Mesenchymal stem cell (in vitro differentiated cells and primary cell): Measurements from ENCODE around the gene MAP3K14.
A peak's percentile ranks its signal among the peaks of the same experiment; 100 is the strongest.

Experiments
- DNase-seq: peaks from one replicate; pipeline ENCODE4 v3.0.0-alpha.2; 2013
- H2AFZ ChIP-seq: one replicate; pipeline ENCODE4 v1.6.1; 2013; ENCODE audit warnings: low read depth, mild to moderate bottlenecking, control low read depth, inconsistent platforms, low read length, moderate library complexity
- H2AK5ac ChIP-seq: 2 replicates; pipeline ENCODE4 v1.6.1; 2013; ENCODE audit warnings: low read length, moderate library complexity, mild to moderate bottlenecking, inconsistent platforms; ENCODE audit not compliant: severe bottlenecking
- H2BK120ac ChIP-seq: one replicate; pipeline ENCODE4 v1.6.1; 2013; ENCODE audit warnings: low read depth, mild to moderate bottlenecking, inconsistent platforms, low read length, moderate library complexity
- H2BK12ac ChIP-seq, 2 experiments: one replicate each; pipeline ENCODE4 v1.6.1; 2013; ENCODE audit warnings: inconsistent platforms in 2 of 2, low read length in 2 of 2, mild to moderate bottlenecking in 2 of 2, moderate library complexity in 2 of 2, control low read depth in 1 of 2
- H2BK15ac ChIP-seq: one replicate; pipeline ENCODE4 v1.6.1; 2013; ENCODE audit warnings: mild to moderate bottlenecking, low read depth, inconsistent platforms; ENCODE audit not compliant: poor library complexity, severe bottlenecking
- H2BK5ac ChIP-seq: 2 replicates; pipeline ENCODE4 v1.6.1; 2013; ENCODE audit warnings: low read depth, mild to moderate bottlenecking, low read length, control low read depth, inconsistent platforms; ENCODE audit not compliant: poor library complexity, severe bottlenecking
- H3K14ac ChIP-seq, 2 experiments: one replicate each; pipeline ENCODE4 v1.6.1; 2013; ENCODE audit warnings: inconsistent platforms in 2 of 2, low read length in 2 of 2, control low read depth in 1 of 2, mild to moderate bottlenecking in 1 of 2, moderate library complexity in 1 of 2
- H3K18ac ChIP-seq, 2 experiments: one replicate each; pipeline ENCODE4 v1.6.1; 2013; ENCODE audit warnings: inconsistent platforms in 2 of 2, low read length in 2 of 2, control low read depth in 1 of 2, low read depth in 1 of 2, mild to moderate bottlenecking in 1 of 2
- H3K23ac ChIP-seq, 2 experiments: one replicate each; pipeline ENCODE4 v1.6.1; 2013; ENCODE audit warnings: inconsistent platforms in 2 of 2, low read length in 2 of 2, mild to moderate bottlenecking in 2 of 2, moderate library complexity in 2 of 2, control low read depth in 1 of 2
- H3K27ac ChIP-seq: 2 replicates; pipeline ENCODE4 v1.5.1; 2013; ENCODE audit warnings: mild to moderate bottlenecking, moderate library complexity, low read length, control low read depth, inconsistent platforms; ENCODE audit not compliant: poor library complexity, severe bottlenecking
- H3K27me3 ChIP-seq, 2 experiments: 2 replicates each; pipeline versions ENCODE4 v1.6.1 to v1.7.0; 2013; ENCODE audit warnings: low read length in 2 of 2, mild to moderate bottlenecking in 2 of 2, moderate library complexity in 2 of 2, control low read depth in 1 of 2, inconsistent platforms in 1 of 2; ENCODE audit not compliant: control insufficient read depth in 1 of 2, insufficient read depth in 1 of 2
- H3K36me3 ChIP-seq, 2 experiments: 2 replicates each; pipeline versions ENCODE4 v1.6.1 to v1.7.0; 2013; ENCODE audit warnings: low read length in 2 of 2, control low read depth in 1 of 2, inconsistent platforms in 1 of 2, low read depth in 1 of 2, mild to moderate bottlenecking in 1 of 2; ENCODE audit not compliant: insufficient read depth in 2 of 2, control insufficient read depth in 1 of 2
- H3K4ac ChIP-seq, 2 experiments: one replicate each; pipeline ENCODE4 v1.6.1; 2013; ENCODE audit warnings: inconsistent platforms in 2 of 2, low read length in 2 of 2, mild to moderate bottlenecking in 2 of 2, moderate library complexity in 2 of 2, control low read depth in 1 of 2, low read depth in 1 of 2
- H3K4me1 ChIP-seq: 2 replicates; pipeline ENCODE4 v1.6.1; 2013; ENCODE audit warnings: low read depth, low read length, control low read depth; ENCODE audit not compliant: control insufficient read depth, insufficient read depth
- H3K4me2 ChIP-seq: 2 replicates; pipeline ENCODE4 v1.6.1; 2013; ENCODE audit warnings: low read length, mild to moderate bottlenecking, inconsistent platforms; ENCODE audit not compliant: poor library complexity, severe bottlenecking
- H3K4me3 ChIP-seq, 2 experiments: 2 replicates each; pipeline versions ENCODE4 v1.5.1 to v1.7.0; 2013; ENCODE audit warnings: low read length in 2 of 2, mild to moderate bottlenecking in 2 of 2, control low read depth in 1 of 2, low read depth in 1 of 2; ENCODE audit not compliant: insufficient read depth in 1 of 2
- H3K79me1 ChIP-seq: replicated peaks from 2 replicates; pipeline ENCODE4 v1.6.1; 2013; ENCODE audit warnings: mild to moderate bottlenecking, control low read depth, low read length, inconsistent platforms; ENCODE audit not compliant: poor library complexity, severe bottlenecking
- H3K9ac ChIP-seq: 2 replicates; pipeline ENCODE4 v1.7.0; 2013; ENCODE audit warnings: mild to moderate bottlenecking, low read length, moderate library complexity
- H3K9me3 ChIP-seq: 2 replicates; pipeline ENCODE4 v1.7.0; 2013; ENCODE audit warnings: mild to moderate bottlenecking, low read length; ENCODE audit not compliant: control insufficient read depth
- H4K8ac ChIP-seq: one replicate; pipeline ENCODE4 v1.6.1; 2013; ENCODE audit warnings: inconsistent platforms, mild to moderate bottlenecking, low read length, moderate library complexity
- H4K91ac ChIP-seq: one replicate; pipeline ENCODE4 v1.6.1; 2013; ENCODE audit warnings: mild to moderate bottlenecking, low read length, inconsistent platforms
- WGBS: methylation state at CpG from one replicate; pipeline ENCODE4 v1.1.7; 2013; ENCODE audit warnings: mixed read lengths; 5-methylcytosine and 5-hydroxymethylcytosine counted together

Gene MAP3K14

DNA sequence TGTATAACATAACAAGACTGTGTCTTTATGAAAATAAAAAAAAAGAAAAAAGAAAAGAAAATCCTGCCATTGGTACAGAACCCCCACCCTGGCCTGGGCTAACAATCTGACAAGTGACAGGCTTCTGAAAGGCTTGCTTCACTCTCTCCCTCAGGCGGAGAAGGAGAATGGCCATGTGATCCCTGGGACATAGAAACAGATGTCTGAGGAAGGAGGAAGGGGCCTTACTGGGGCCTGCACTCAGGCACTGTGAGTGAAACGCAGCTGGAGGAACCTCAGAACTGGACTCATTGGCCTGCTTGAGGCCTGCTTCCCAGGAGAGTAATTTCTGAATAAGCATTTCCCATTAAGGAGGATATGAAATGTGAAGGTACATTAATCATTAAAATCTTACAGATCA lies 17.5 kb downstream of the MAP3K14 start:
- Histone ChIP-seq H3K27ac (peak overlapping the region; percentile 59), H2BK15ac (no peak overlapping the region), H2AFZ (no peak overlapping the region), H4K8ac (peak overlapping the region; percentile 27), H3K9ac (peak overlapping the region; percentile 13), H3K4me2 (no peak overlapping the region), H3K9me3 (no peaks in the 10 kb centered on the region), H2BK5ac (no peak overlapping the region), H3K79me1 (no peaks in the 10 kb centered on the region), H3K27me3 (no peaks in the 10 kb centered on the region), H3K4me3 (no peak overlapping the region), H2AK5ac (no peak overlapping the region), H2BK120ac (no peak overlapping the region), H3K4me1 (peaks cover 31% of the 10 kb centered on the region), H3K36me3 (peaks cover under 1 to 17% of the 10 kb centered on the region in 2 experiments), H3K23ac (no peak overlapping the region), H3K18ac (no peak overlapping the region), H4K91ac (no peak overlapping the region), H3K14ac (no peak overlapping the region), H3K4ac (no peak overlapping the region), H2BK12ac (no peak overlapping the region)
- 47% methylated on average over 2 of the region's 2 CpGs for WGBS
- peak; percentile 60 for DNase-seq

DNA sequence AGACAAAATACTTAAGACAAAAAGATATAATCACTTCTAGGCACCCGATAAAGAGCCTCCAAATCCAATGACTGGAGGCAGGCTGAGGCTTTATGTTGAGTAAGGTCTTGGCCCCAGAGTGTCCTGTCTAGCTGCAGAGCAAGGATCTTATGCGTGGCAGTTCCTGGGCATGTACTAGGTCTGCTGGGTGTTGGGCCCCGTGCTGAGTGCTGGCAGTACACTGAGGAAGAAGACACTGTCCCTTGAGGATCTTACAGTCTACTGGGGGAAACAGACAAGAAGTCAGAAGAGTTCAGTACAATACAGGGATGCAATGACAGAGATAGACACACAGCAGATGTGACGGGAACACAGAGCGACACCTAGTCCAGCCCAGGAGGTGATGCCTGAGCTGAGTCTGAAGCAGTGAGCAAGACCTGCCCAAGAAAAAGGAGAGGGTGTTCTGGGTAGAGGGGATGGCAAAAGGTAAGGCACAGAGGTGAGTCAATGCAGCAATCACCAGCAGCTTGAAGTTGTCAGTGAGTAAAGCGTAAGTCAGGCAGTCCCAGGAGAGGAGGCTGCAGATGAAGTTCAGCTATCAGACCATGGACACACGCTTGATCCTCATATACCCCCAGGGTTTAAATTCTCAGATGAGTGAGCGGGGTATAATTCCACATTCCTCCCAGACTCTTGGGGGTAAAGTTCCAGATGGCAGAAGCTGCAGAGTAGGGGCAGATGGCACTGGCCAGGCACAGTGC lies 18.1 kb downstream of the MAP3K14 start:
- H3K79me1 ChIP-seq, result no peaks in the 10 kb centered on the region
- no peak overlapping the region for H2AFZ ChIP-seq
- 93% methylated on average over 8 of the region's 8 CpGs for WGBS
- peak overlapping the region; percentile 13 for H3K9ac ChIP-seq
- H3K4me1 ChIP-seq, result peaks cover 35% of the 10 kb centered on the region
- no peak overlapping the region for H2BK15ac ChIP-seq
- peak overlapping the region in 1 of 2 experiments; percentile 32 for H3K4ac ChIP-seq
- no peak overlapping the region for H2BK5ac ChIP-seq
- no peak for DNase-seq
- H3K23ac ChIP-seq, result no peak overlapping the region
- H3K18ac ChIP-seq, result peak overlapping the region in 1 of 2 experiments; percentile 31
- no peak overlapping the region for H3K4me2 ChIP-seq
- peak overlapping the region; percentile 29 to 87 for H2BK12ac ChIP-seq
- peak overlapping the region; percentile 73 for H4K8ac ChIP-seq
- peak overlapping the region; percentile 59 for H3K27ac ChIP-seq
- no peak overlapping the region for H3K4me3 ChIP-seq
- peaks cover 0 to 14% of the 10 kb centered on the region in 2 experiments for H3K36me3 ChIP-seq
- no peak overlapping the region for H2BK120ac ChIP-seq
- no peaks in the 10 kb centered on the region for H3K27me3 ChIP-seq
- H3K9me3 ChIP-seq, result no peaks in the 10 kb centered on the region
- H4K91ac ChIP-seq, result peak overlapping the region; percentile 14
- peak overlapping the region; percentile 25 for H2AK5ac ChIP-seq
- peak overlapping the region in 1 of 2 experiments; percentile 69 for H3K14ac ChIP-seq

DNA sequence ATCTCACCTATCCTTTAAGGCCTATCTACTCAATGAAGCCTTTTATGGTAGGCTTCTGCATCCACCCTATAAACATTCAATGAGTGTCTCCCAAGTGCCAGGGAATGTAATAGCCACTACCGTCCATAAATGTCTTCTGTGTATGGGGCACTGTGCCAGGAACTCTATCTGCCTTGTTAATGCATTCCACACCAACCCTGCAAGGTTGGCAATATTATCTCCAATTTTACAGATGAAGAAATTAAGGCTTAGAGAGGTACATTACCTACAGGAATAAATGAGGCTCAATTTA lies 20.0 kb downstream of the MAP3K14 start:
- Histone ChIP-seq H3K27me3 (no peaks in the 10 kb centered on the region), H2AFZ (no peak overlapping the region), H3K4me1 (peaks cover 47% of the 10 kb centered on the region), H4K91ac (no peak overlapping the region), H3K4ac (no peak overlapping the region), H2BK120ac (peak overlapping the region; percentile 54), H2BK15ac (no peak overlapping the region), H3K4me3 (no peak overlapping the region), H3K36me3 (peaks cover 0 to 23% of the 10 kb centered on the region in 2 experiments), H3K9me3 (no peaks in the 10 kb centered on the region), H2BK12ac (peak overlapping the region in 1 of 2 experiments; percentile 47), H2AK5ac (peak overlapping the region; percentile 84), H3K79me1 (no peaks in the 10 kb centered on the region), H3K23ac (no peak overlapping the region), H3K14ac (no peak overlapping the region), H3K9ac (no peak overlapping the region), H4K8ac (no peak overlapping the region), H3K27ac (peak overlapping the region; percentile 29), H2BK5ac (no peak overlapping the region), H3K18ac (no peak overlapping the region), H3K4me2 (no peak overlapping the region)
- 78% methylated on average over 1 of the region's 1 CpG for WGBS
- DNase-seq, result no peak

DNA sequence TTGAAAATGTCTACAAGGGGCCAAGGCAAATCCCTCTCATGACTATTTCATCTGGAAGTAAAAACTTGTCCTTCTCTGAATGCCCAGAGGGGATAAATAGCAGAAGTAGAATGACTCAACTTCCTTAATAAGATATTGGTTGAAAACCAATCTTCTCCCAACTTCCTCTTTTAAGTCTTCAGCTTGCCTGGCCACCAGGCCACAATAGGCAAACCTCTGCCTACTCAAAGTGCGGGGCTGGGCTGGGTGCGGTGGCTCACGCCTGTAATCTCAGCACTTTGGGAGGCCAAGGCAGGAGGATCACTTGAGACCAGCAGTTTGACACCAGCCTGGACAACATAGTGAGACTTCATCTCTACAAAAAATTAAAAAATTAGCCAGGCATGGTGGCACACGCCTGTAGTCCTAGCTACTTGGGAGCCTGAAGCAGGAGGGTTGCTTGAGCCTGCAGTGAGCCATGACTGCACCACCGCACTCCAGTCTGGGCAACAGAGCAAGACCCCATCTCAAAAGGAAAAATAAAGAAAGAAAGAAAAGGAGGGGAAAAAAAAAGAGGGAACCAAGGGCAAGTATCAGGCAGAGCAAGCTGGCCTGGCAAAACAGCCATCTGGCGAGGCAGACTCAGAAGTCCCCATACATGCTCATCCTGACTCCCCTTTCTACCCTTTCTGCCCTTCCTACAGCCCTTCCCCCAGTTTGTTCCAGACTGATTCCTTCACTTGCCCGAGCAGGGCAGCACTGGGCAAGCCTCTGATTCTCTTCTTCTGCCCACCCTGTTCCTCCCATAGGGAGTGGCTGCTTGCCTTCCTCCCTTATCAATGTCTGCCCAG lies 20.6 kb downstream of the MAP3K14 start:
- H3K23ac ChIP-seq, result peak overlapping the region in 1 of 2 experiments; percentile 29
- H3K27me3 ChIP-seq, result no peaks in the 10 kb centered on the region
- no peak overlapping the region for H3K4ac ChIP-seq
- no peak overlapping the region for H3K4me3 ChIP-seq
- peak; percentile 39 for DNase-seq
- no peak overlapping the region for H2BK5ac ChIP-seq
- H2AFZ ChIP-seq, result no peak overlapping the region
- no peak overlapping the region for H4K8ac ChIP-seq
- H3K18ac ChIP-seq, result peak overlapping the region; percentile 21 to 50
- WGBS, result 90% methylated on average over 7 of the region's 7 CpGs
- peak overlapping the region; percentile 18 to 54 for H2BK12ac ChIP-seq
- H3K79me1 ChIP-seq, result no peaks in the 10 kb centered on the region
- peak overlapping the region; percentile 54 for H2BK120ac ChIP-seq
- H3K36me3 ChIP-seq, result peaks cover 0 to 24% of the 10 kb centered on the region in 2 experiments
- peak overlapping the region; percentile 84 for H2AK5ac ChIP-seq
- H3K4me2 ChIP-seq, result no peak overlapping the region
- H3K14ac ChIP-seq, result no peak overlapping the region
- no peak overlapping the region for H3K9ac ChIP-seq
- H2BK15ac ChIP-seq, result no peak overlapping the region
- peaks cover 47% of the 10 kb centered on the region for H3K4me1 ChIP-seq
- H4K91ac ChIP-seq, result no peak overlapping the region
- peak overlapping the region; percentile 29 for H3K27ac ChIP-seq
- no peaks in the 10 kb centered on the region for H3K9me3 ChIP-seq
